ENCODE results near the gene KLHL35. TPM values are rescaled to one million over a fixed set of nuclear protein-coding genes. Genes with fewer than 3 reads are reported as not detected.

The KLHL35 gene
- total RNA-seq, 3 donors from 2014 or later: 1.6 to 2.7 (median 2.6) TPM

DNA sequence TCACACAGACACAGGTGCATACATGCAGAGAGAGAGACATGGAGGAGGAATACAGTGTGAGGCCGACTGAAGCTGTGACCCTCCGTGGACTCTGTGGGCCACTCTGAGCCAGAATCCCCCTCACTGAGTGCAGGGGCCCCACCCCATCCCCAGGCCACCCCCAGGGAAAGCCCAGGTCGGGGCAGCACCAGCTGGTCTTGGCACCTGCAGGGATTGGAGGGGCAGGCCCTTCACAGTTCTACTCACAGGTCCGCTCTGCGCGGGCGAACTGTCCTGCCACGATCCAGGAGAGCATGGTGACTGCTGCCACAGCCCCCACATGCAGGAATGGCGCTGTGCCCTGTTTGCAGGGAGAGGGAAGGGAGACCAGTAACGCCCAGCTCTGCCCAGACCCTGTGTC is 16.3 kb upstream of the KLHL35 start:
- TF ChIP-seq, protein P1, sequence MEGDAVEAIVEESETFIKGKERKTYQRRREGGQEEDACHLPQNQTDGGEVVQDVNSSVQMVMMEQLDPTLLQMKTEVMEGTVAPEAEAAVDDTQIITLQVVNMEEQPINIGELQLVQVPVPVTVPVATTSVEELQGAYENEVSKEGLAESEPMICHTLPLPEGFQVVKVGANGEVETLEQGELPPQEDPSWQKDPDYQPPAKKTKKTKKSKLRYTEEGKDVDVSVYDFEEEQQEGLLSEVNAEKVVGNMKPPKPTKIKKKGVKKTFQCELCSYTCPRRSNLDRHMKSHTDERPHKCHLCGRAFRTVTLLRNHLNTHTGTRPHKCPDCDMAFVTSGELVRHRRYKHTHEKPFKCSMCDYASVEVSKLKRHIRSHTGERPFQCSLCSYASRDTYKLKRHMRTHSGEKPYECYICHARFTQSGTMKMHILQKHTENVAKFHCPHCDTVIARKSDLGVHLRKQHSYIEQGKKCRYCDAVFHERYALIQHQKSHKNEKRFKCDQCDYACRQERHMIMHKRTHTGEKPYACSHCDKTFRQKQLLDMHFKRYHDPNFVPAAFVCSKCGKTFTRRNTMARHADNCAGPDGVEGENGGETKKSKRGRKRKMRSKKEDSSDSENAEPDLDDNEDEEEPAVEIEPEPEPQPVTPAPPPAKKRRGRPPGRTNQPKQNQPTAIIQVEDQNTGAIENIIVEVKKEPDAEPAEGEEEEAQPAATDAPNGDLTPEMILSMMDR (IDR thresholded peaks at IDR 0.05): no peak
- TF ChIP-seq POLR2A (IDR thresholded peaks at IDR 0.05): no peak
- TF ChIP-seq POLR2AphosphoS5 (IDR thresholded peaks at IDR 0.05): no peak
- no peaks in the 10 kb centered on the region for H3K9me3 ChIP-seq
- no peaks in the 10 kb centered on the region for H3K36me3 ChIP-seq
- no peak for DNase-seq (ENCODE audit: low spot score in 2 of 2)
- intact Hi-C loops (cut with DNase I; ENCODE audit: low total_unique reads): no loop called here
- H3K27me3 ChIP-seq: no peaks in the 10 kb centered on the region
- no peaks in the 10 kb centered on the region for H3K4me1 ChIP-seq
- H3K27ac ChIP-seq: no peak overlapping the region
- no peak overlapping the region for H3K4me3 ChIP-seq

DNA sequence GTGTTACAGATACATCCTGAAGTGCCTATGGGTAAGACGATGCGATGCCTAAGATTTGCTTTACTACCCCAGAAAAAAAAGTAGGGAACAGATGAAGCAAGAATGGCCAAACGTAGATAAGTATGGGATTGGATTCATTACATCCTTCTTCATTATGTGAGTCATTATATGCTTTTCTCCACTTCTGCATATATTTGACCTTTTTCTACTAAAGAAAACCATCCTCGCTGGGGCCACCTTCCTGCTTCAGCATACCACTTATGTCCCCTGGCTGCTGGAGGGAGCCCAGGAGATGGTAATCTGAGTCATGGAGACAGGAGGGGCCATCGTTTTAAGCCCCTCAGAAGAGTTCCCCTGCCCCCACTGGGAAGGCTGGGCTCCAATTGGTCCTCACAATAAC is 14.4 kb upstream of the KLHL35 start:
- no peak for DNase-seq (ENCODE audit: low spot score in 2 of 2)
- no peak for TF ChIP-seq POLR2AphosphoS5 (IDR thresholded peaks at IDR 0.05)
- no peak for TF ChIP-seq POLR2A (IDR thresholded peaks at IDR 0.05)
- TF ChIP-seq, protein P1 (IDR thresholded peaks at IDR 0.05): no peak
- Histone ChIP-seq H3K36me3 (no peaks in the 10 kb centered on the region), H3K4me1 (no peaks in the 10 kb centered on the region), H3K9me3 (no peaks in the 10 kb centered on the region), H3K4me3 (no peak overlapping the region), H3K27me3 (no peaks in the 10 kb centered on the region), H3K27ac (no peak overlapping the region)
- intact Hi-C loops (cut with DNase I; ENCODE audit: low total_unique reads): no loop called here

DNA sequence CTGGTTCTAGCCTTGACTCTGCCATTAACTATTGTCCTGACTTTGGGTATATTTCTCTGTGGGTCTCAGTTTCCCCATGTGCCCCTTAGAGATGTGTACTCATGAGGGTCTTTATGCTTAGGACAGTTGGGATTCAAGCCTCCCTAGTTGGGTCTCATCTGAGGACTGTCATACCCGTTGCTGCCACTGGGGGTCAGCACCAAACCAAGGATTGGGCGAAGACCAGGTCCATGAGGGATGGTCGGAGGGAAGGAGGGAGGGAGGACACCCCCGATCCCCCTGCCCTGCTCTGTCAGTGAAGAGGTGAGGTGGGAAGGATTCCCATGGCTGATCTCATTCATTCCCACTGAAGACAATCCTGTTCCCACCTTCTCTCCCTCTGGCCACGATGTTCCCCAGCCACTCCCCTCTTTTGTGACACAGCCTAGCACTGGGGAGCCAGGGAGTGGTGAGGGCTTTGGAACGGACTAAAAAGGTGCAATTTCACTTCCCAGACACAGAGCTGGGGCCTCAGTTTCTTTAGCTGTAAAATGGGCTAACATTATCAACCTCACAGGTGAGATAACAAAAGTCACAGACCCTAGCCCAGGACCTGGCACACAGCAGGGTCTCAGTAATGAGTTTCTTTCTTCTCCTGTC is 12.4 kb upstream of the KLHL35 start:
- no peak overlapping the region for H3K4me3 ChIP-seq
- H3K27ac ChIP-seq: no peak overlapping the region
- intact Hi-C loops (cut with DNase I; ENCODE audit: low total_unique reads): no loop called here
- H3K4me1 ChIP-seq: no peaks in the 10 kb centered on the region
- TF ChIP-seq POLR2AphosphoS5 (IDR thresholded peaks at IDR 0.05) (peak in 1 of 3 donors; percentile 30), POLR2A (IDR thresholded peaks at IDR 0.05) (no peak)
- TF ChIP-seq, protein P1 (IDR thresholded peaks at IDR 0.05): peak; percentile 96 to 99 (median 98)
- no peaks in the 10 kb centered on the region for H3K9me3 ChIP-seq
- no peaks in the 10 kb centered on the region for H3K27me3 ChIP-seq
- peak; percentile 48 to 78 for DNase-seq (ENCODE audit: low spot score in 2 of 2)
- no peaks in the 10 kb centered on the region for H3K36me3 ChIP-seq

DNA sequence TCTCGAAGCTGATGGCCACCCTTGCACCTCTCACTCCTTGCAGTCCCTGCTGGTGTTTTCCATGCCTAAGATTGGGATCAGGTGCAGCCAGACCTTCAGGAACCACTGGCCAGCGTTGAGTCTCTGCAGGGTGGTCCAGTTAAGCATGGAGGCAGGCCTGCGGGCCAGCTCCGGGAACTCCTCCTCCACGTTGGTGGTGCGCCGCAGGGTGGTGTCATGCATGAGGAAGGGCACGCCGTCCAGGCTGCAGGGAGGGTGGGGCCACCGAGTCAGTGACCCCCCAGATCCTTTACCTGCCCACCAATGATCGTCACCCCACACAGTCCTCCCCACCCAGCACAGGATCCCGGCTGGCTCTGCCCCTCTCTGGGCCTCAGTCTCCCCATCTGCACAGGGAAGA is 10.0 kb upstream of the KLHL35 start:
- Histone ChIP-seq H3K27ac (no peak overlapping the region), H3K4me1 (no peaks in the 10 kb centered on the region), H3K36me3 (no peaks in the 10 kb centered on the region), H3K9me3 (no peaks in the 10 kb centered on the region), H3K4me3 (no peak overlapping the region), H3K27me3 (no peaks in the 10 kb centered on the region)
- no peak for DNase-seq (ENCODE audit: low spot score in 2 of 2)
- TF ChIP-seq, protein P1 (IDR thresholded peaks at IDR 0.05): no peak
- TF ChIP-seq POLR2A (IDR thresholded peaks at IDR 0.05) (no peak), POLR2AphosphoS5 (IDR thresholded peaks at IDR 0.05) (no peak)
- intact Hi-C loops (cut with DNase I; ENCODE audit: low total_unique reads): no loop called here

DNA sequence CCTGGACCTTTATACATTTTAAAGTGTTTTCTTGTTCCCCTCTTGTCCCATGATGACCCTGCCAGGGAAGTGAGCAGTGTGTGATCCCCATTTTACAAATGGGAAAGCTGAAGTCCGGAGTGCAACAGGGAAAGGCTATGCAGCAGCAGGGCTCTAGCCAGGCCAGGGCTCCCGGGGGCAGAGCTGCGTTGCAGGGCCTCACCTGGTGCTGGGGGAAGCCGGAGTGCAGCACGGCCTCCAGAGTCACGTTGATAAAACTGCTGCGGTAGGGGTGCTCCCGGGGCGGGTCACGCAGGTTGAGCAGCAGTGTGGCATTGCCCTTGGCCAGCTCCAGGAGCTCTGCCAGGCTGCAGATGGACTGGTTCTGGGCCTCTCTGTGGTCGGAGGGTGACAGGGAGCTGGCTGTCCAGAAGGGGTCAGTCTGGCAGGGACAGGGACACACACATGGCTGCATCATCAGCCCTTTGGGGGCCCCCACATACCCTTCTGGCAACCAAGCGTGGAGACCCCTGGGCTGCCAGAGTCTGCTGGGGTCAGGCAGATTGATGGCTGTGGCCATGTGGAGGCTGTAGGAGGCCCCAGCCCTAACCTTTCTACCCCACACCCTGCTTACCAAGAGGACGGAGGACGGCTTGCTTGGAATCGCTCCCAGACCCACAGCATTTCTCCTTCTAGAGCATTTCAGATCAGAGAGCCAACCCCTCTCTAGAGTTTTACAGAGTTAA is 9.3 kb upstream of the KLHL35 start:
- Histone ChIP-seq H3K4me1 (no peaks in the 10 kb centered on the region), H3K36me3 (no peaks in the 10 kb centered on the region), H3K4me3 (no peak overlapping the region), H3K9me3 (no peaks in the 10 kb centered on the region), H3K27ac (no peak overlapping the region), H3K27me3 (no peaks in the 10 kb centered on the region)
- intact Hi-C loops (cut with DNase I; ENCODE audit: low total_unique reads): no loop called here
- no peak for DNase-seq (ENCODE audit: low spot score in 2 of 2)
- TF ChIP-seq POLR2A (IDR thresholded peaks at IDR 0.05): no peak
- TF ChIP-seq, protein P1 (IDR thresholded peaks at IDR 0.05): no peak
- TF ChIP-seq POLR2AphosphoS5 (IDR thresholded peaks at IDR 0.05): no peak
